ENCODE data around the gene TPX2. TPM values are rescaled to one million over a fixed set of nuclear protein-coding genes. Genes with fewer than 3 reads are reported as not detected.
A peak's percentile ranks its signal among the peaks of the same experiment; 100 is the strongest.
"Not testable (repeated sequence)": the region's sequence is repeated elsewhere in the genome, so short reads cannot be mapped to it uniquely, and the experiment has no call there.

TPX2 gene
- total RNA-seq, 4 donors from 2014 or later, result 0.12 to 32.4 (median 0.59) TPM; not detected in 1

GRCh38 chr20:31731321-31731717 is 7.8 kb upstream of the TPX2 start:
- no peak for DNase-seq
- Histone ChIP-seq H3K9me3 (no peaks in the 10 kb centered on the region), H3K27me3 (no peaks in the 10 kb centered on the region), H3K36me3 (no peaks in the 10 kb centered on the region), H3K4me1 (no peaks in the 10 kb centered on the region), H3K27ac (no peak overlapping the region), H3K4me3 (no peak overlapping the region)
- TF ChIP-seq POLR2A (IDR thresholded peaks at IDR 0.05) (no peak), CTCF (IDR thresholded peaks at IDR 0.05) (no peak)
- intact Hi-C loops (cut with DNase I; ENCODE audit: low total_unique reads), result no loop called here

GRCh38 chr20:31739550-31739977 is 474 bp downstream of the TPX2 start:
- Histone ChIP-seq H3K27me3 (no peaks in the 10 kb centered on the region), H3K27ac (peak overlapping the region in 1 of 2 donors; percentile 69), H3K36me3 (no peaks in the 10 kb centered on the region), H3K4me1 (no peaks in the 10 kb centered on the region), H3K4me3 (peak overlapping the region; percentile 46 to 64), H3K9me3 (no peaks in the 10 kb centered on the region)
- DNase-seq, result no peak
- intact Hi-C loops (cut with DNase I; ENCODE audit: low total_unique reads), result no loop called here
- no peak for TF ChIP-seq CTCF (IDR thresholded peaks at IDR 0.05)
- TF ChIP-seq POLR2A (IDR thresholded peaks at IDR 0.05), result no peak

DNA sequence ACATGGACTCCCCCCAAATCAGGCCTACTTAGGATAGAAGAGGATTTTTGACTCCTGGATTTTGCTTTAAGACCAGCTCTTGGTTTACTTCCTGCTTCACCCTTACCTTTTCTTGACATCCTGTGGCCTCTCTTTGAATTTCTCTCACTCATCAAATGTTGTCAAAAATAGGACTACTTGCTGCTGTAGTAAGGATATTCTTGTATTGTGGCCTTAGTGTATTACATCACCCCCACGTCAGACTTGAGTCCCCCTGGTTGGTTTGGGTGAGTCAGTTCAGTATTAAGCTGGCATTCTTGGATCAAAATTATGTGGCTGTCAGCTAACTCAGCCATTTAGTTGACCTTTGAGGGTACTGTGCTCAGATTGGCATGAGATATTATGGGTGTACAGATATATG is 1.1 kb downstream of the TPX2 start:
- intact Hi-C loops (cut with DNase I; ENCODE audit: low total_unique reads), result no loop called here
- H3K4me1 ChIP-seq, result no peaks in the 10 kb centered on the region
- H3K36me3 ChIP-seq, result no peaks in the 10 kb centered on the region
- no peak for DNase-seq
- H3K9me3 ChIP-seq, result no peaks in the 10 kb centered on the region
- no peaks in the 10 kb centered on the region for H3K27me3 ChIP-seq
- H3K4me3 ChIP-seq, result no peak overlapping the region
- TF ChIP-seq CTCF (IDR thresholded peaks at IDR 0.05), result no peak
- no peak for TF ChIP-seq POLR2A (IDR thresholded peaks at IDR 0.05)
- no peak overlapping the region for H3K27ac ChIP-seq

DNA sequence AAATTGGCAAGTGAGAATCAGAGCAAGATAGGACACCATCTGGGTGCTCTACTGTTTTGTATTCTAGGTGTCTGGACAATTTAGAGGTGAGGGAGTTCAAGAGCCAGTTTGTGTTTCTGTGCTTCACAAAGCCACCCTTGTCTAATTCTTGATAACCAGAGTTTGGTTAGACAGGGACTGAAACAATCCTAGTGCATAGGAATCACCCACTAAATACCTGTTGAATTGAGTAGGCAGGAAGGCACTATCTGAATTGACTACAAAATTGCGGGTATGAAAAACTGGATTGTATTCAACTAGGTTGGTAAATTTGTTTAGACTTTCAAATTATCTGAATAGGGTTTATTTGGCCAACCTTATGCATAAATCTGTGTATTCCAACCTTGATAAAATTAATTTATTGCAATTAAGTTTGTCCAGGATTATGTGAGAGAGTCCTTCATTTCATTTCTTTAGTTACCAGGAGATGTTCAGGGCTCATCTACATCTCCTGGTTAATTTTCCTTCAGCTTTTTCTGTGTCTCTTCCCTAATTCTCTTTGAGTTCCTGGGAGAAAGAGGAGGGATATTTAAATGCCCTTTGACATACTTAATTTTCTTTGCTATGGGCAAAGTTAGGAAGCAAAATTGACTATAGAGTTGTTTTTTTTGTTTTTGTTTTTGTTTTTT is 1.7 kb downstream of the TPX2 start:
- no peak for TF ChIP-seq POLR2A (IDR thresholded peaks at IDR 0.05)
- TF ChIP-seq CTCF (IDR thresholded peaks at IDR 0.05), result no peak
- Histone ChIP-seq H3K9me3 (no peaks in the 10 kb centered on the region), H3K36me3 (no peaks in the 10 kb centered on the region), H3K4me1 (no peaks in the 10 kb centered on the region), H3K27me3 (no peaks in the 10 kb centered on the region), H3K27ac (no peak overlapping the region), H3K4me3 (no peak overlapping the region)
- intact Hi-C loops (cut with DNase I; ENCODE audit: low total_unique reads), result no loop called here
- no peak for DNase-seq

DNA sequence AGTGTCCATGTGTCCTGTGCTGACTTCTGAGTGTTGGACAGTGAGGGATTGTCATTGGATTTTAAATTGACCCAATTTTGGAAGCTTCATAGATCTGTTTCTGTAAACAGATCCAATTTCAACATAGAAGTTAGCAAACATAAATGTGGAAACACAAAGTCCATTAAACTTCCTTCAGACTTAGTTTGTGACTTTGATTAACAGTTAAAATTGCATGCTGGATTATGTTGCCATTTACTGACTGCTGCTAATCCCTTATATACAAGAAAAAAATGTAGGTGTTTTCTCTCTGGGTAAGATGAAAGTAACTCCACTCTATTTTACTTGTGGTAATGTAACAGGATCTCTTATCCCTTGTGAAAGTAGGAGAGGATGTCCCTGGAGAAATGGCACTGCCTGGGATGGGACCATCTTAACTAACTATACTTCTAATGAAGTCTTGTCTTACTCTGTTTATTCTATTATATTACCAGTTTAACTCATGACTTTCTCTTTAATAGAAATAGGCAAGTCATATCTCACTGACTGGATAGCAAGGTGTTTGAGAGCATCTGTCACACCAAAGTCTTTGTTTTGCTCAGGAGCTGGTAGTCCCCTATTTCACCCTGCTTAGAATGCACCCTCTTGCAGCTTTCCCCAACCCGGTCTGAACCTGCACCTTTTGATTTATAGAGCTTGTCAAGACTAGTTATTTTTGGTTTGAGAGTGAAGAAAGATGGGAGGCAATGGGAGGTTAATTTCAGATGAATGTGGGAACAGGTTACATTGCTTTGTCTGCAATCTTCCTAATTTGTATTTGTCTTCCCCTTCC is 7.2 kb downstream of the TPX2 start:
- Histone ChIP-seq H3K27me3 (no peaks in the 10 kb centered on the region), H3K4me3 (no peak overlapping the region), H3K36me3 (no peaks in the 10 kb centered on the region), H3K27ac (no peak overlapping the region), H3K9me3 (no peaks in the 10 kb centered on the region), H3K4me1 (no peaks in the 10 kb centered on the region)
- DNase-seq, result no peak
- intact Hi-C loops (cut with DNase I; ENCODE audit: low total_unique reads), result no loop called here
- no peak for TF ChIP-seq POLR2A (IDR thresholded peaks at IDR 0.05)
- no peak for TF ChIP-seq CTCF (IDR thresholded peaks at IDR 0.05)

GRCh38 chr20:31747028-31747427 is 7.9 kb downstream of the TPX2 start:
- H3K36me3 ChIP-seq; H3K4me1 ChIP-seq; H3K9me3 ChIP-seq; DNase-seq; H3K27ac ChIP-seq; H3K4me3 ChIP-seq; H3K27me3 ChIP-seq; intact Hi-C loops (cut with DNase I; ENCODE audit: low total_unique reads): not testable (repeated sequence)
